NOMO-1 (cell line): ENCODE measurements around the gene ARHGEF10L.

Experiments
- DNase-seq, 2 experiments: peaks; one replicate each; lab custom pipeline; 2025; ENCODE audit not compliant: unreplicated experiment in 2 of 2; lab: John Stamatoyannopoulos, UW

The ARHGEF10L gene

GRCh38 chr1:17696417-17697301, 157.2 kb downstream of the ARHGEF10L start:
- no peak for DNase-seq

DNA sequence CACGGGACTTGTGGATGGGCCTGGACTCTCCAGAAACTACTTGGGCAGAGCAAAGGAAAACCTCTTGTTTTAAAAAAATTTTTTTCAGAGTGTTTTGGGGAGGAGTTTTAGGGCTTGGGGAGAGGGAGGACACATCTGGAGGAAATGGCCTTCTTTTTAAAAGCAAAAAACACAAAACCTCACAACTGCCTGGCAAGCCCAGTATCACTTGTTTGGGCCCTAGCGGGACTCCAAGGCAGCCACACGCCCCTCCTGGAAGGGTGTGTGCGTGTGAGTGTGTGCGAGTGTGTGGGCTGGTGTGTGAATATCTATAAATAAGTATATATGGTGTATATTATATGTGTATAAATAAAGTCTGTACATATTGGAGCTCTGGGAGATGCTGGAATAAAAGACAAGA, 158.0 kb downstream of the ARHGEF10L start:
- DNase-seq = no peak

- no peak for DNase-seq
Observed at GRCh38 chr1:17699581-17699980, 160.1 kb downstream of the ARHGEF10L start.

DNA sequence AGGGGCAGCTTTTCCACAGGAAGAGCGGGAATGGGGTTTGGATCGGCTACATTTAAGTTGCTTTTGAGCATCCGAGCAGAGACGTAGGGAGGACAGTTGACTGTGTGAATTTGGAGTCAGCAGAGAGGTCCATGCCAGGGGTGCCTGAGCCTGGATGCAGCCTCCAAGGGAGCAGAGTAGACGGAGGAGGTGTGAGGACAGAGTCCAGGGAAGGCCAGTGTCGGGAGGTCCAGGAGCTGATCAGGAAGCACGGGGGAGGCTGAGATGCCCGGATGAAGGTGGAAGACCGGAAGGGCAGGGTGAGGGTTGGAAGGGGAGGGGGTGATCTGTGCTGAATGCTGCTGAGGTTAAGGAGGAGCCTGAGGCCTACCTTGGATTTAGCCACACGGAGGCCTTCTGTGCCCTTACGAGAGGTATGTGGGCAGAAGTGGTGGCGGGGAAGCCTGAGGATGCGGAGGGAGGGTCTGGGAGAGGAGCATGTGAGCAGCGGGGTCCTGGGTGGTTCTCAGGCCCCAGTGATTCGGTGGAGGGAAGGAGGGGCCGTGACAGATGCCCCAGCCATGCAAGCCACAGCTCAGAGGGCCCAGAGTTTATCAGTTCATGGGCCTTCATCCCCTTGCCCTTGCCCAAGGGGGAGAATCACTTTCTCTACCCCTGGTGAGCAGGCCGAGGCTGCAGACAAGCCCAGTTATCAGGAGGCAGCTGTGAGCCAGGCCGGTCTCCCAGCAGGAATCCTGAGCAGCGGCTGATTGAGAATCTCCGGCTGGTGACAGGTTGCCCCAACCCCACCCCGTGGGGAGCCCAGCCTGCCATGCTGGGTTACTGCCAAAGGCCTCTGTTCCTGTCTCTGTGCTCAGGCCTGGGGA, 161.7 kb downstream of the ARHGEF10L start:
- no peak for DNase-seq

- DNase-seq = no peak
Observed at GRCh38 chr1:17704176-17704575, 164.7 kb downstream of the ARHGEF10L start.

GRCh38 chr1:17706445-17706844, 166.9 kb downstream of the ARHGEF10L start:
- DNase-seq = no peak

- DNase-seq = no peak
Observed at GRCh38 chr1:17709981-17710380, 170.5 kb downstream of the ARHGEF10L start.

- no peak for DNase-seq
Observed at GRCh38 chr1:17710889-17711576, 171.5 kb downstream of the ARHGEF10L start.

DNA sequence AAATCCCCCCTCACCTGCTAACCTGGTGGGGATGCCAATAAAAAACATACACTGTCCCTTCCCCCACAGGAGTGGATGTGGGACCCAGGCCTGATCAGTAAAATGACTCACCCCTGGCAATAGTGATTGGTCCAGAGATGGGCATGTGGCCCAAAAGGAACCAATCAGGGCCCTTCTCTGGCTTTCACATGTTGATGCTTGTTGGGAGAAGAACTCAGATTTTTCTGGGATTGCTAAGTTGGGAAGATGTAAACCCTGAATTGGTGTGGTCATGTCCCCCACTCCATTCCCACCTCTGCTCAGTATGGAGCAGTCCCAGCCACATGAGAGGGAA, 172.0 kb downstream of the ARHGEF10L start:
- DNase-seq = no peak

DNA sequence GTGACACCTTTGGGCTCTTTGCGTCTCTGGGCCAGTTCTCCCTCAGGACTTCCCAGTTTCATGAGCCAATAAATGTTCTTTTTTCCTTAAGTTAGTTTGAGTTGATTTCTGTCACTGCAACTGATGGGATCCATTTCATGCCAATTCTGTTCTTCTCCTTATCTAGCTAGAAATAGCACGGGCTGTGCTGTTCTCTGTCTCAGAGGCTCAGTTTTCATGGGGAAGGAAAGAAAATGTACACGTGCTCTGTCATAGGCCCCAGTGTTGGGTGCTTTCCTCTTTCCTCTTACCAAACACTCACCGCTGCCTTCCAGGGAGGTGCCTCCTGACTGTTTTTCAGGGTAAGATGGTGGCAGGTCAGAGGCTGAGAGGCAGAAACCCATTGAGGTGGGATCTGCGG, 172.4 kb downstream of the ARHGEF10L start:
- no peak for DNase-seq

- DNase-seq = no peak
Observed at GRCh38 chr1:17713993-17714392, 174.5 kb downstream of the ARHGEF10L start.

DNA sequence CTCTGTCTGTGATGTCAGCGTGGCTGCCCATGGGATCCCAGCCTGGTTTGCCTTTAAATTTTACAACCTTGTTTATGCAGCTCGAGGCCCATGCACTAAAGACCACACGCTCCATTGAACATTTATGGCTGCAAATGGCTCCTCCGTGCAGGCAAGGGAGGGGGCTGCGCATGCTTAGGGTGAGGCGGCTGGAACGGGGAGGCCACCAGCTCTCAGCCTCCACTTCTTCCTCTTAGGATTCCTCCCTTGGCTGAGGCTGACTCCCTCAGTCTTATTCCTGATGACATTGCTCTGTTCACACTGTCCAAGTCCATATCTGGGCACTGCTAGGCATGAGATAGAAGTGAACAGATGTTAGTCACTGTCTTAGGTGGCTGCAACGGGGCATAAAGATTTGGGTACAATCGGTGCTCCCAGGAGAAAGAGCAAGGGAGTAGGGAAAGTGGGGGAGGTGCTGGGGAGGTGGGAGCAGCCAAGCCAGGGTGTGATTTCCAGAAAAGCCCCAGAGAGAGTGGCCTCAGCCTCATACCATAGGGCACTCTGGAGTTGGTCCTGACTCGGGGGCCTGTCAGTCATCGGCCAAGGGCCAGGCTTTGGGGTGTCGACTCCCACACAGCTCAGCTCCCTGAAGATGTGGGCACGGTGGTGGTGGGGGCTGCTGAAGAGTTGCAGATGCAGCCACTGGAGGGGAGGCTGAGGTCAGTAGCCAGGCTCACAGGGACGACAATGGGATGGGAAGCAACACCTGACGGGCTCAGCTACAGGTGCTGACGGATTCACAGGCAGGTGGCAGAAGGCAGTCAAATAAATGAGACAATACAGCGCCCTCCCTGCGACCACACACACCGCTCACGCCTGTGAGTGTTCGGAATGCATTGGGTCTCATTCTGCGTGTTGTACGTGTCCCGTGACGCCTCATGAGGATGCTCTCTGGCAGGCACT, 178.4 kb downstream of the ARHGEF10L start:
- DNase-seq = no peak

DNA sequence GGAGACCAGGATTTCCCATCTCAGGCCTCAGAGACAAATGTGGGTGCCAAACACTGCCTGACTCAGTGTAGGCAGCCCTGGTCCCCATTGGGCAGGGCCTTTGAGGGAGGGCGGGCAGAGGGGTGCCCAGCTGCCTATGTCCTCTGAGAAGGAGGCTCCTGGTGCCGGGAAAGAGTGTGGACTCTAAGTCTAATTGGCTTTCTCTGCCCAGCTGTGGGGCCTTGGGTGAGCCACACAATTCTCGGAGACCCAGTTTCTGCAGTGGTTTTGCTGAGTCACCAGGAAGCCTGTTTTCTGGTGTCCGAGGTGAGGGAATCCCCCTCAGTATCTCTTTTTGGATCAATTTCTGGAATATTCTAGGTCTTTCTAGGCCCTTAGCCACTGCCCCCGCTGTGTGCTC, 180.4 kb downstream of the ARHGEF10L start:
- DNase-seq = no peak

- DNase-seq = no peak
Observed at GRCh38 chr1:17721444-17721843, 181.9 kb downstream of the ARHGEF10L start.

- DNase-seq = no peak
Observed at GRCh38 chr1:17723684-17724083, 184.2 kb downstream of the ARHGEF10L start.

GRCh38 chr1:17724150-17724549, 184.7 kb downstream of the ARHGEF10L start:
- no peak for DNase-seq

DNA sequence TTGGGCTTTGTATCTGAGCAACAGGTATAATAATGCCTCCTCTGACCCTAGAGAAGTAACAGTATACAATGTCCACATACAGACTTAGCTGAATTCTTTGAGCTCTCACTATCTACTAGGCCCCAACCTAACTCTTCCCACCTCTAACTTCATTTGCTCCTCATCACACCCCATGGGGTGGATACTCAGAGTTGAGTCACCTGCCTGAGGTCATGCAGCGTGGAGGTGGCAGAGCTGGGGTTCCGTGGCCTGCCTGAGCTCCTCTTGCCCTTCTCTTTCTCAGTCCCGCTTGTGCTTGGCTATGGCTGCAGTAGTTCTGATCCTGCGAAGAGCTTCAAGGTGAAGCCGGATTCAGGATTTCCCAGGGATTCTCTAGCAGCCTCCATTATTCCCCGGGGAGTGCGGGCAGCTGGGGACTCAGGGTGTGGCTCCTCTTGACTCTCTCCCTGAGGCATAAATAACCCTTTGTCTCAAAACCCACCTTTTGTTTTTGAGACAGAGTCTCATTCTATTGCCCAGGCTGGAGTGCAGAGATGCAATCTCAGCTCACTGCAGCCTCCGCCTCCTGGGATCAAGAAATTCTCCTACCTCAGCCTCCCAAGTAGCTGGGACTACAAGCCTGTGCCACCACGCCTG, 185.7 kb downstream of the ARHGEF10L start:
- no peak for DNase-seq

GRCh38 chr1:17725811-17726582, 186.5 kb downstream of the ARHGEF10L start:
- DNase-seq = no peak

DNA sequence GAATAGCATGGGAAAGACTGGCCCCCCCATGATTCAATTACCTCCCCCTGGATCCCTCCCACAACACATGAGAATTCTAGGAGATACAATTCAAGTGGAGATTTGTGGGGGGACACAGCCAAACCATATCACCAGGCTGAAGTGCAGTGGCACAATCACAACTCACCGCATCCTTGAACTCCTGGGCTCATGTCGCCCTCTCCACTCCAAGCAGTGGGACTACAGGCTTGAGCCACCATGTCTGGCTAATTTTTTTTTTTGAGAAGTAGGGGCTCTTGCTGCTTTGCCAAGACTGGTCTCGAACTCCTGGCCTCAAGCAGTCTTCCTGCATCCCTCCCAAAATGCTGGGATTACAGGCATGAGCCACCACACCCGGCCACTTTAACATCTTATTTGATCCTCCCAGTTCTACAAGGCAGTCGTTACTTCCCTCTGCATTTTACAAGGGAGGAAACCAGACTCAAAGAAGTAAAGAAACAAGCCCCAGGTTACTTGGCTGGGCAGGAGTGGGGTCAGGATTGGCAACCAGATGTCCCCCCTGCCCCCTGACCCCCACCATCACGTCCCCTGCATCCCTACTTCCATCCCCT, 188.7 kb downstream of the ARHGEF10L start:
- no peak for DNase-seq
